ENCODE measurements around the gene FMNL2.

GRCh38 chr2:152470861-152471854 is 136.2 kb downstream of the FMNL2 start:
- TF ChIP-seq MXI1 (IDR thresholded peaks at IDR 0.05; ENCODE audit: borderline replicate concordance, low read depth, low read length), result no peak
- no peak for TF ChIP-seq CTCF (conservative IDR thresholded peaks at IDR 0.05; ENCODE audit: low read depth, low read length)
- no peak for TF ChIP-seq RAD21 (IDR thresholded peaks at IDR 0.05; ENCODE audit: low read length)
- no peak for TF ChIP-seq MAFK (IDR thresholded peaks at IDR 0.05; ENCODE audit: low read depth, low read length)
- no peak for TF ChIP-seq POLR2A (IDR thresholded peaks at IDR 0.05; ENCODE audit: low read depth, low read length)
- TF ChIP-seq NFE2L2 (IDR thresholded peaks at IDR 0.05; ENCODE audit: low read depth, low read length), result no peak
- TF ChIP-seq RCOR1 (IDR thresholded peaks at IDR 0.05; ENCODE audit: insufficient replicate concordance, low read length), result no peak
- TF ChIP-seq MAZ (IDR thresholded peaks at IDR 0.05; ENCODE audit: borderline replicate concordance, low read depth, low read length), result no peak
- TF ChIP-seq RFX5 (IDR thresholded peaks at IDR 0.05; ENCODE audit: low read depth, low read length), result no peak
- no peak for TF ChIP-seq USF2 (IDR thresholded peaks at IDR 0.05; ENCODE audit: low read depth, low read length)
- no peak for TF ChIP-seq CEBPB (IDR thresholded peaks at IDR 0.05; ENCODE audit: low read depth, low read length)

Measured in IMR-90 (cell line).